SHP77 treated with DMSO at 0.1 percent for 48 hours (cell line): Measurements from ENCODE around the gene E2F7.
A peak's percentile ranks its signal among the peaks of the same experiment; 100 is the strongest.
"Not testable (repeated sequence)": the region's sequence is repeated elsewhere in the genome, so short reads cannot be mapped to it uniquely, and the experiment has no call there.

Experiments used
- DNase-seq: peaks from one replicate; lab custom pipeline; 2025; lab: John Stamatoyannopoulos, UW

The E2F7 gene

DNA sequence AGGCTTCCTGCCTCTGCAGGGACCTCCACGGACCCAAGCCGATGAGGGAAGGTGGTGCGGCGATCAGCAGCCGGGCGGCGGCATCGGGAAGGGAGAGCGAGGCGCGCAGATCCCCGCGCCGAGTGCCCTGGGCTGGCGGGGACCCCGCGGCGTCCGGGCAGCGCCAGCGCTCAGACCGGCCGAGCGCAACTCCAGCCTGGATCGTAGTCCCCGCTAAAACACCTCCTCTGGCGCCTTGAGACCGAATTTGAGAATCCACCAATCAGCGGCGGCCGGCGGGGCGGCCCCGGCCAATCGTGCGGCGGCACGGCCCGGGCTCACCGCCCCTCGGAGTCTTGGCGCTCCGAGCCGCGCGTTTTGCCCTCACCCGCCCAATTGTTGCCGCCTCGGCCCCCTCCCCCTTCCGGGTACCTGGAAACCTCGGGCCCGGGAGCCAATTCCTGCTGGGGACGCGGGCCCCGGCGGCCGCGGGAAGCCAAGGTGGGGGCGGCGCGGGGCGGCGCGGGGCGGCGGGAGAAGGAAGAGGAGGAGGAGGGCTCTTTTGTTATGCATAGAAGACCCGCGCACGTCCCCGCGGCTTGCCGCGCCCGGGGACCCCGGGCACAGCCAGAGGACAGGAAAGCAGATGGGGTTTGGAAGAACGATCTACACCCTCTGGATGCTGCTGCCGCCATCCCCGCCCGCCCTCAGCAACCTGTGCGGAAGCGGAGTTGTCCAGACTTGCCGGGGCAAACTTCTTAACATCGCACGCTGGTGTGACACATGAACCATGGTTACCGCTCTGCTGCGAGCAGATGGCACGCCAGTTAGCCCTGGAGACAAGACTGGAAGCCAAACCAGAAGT, at the start of gene E2F7:
Gene E2F7, minus strand, starts transcription at position 209 of the 844 bp plus-strand sequence. CDS start 934 bp downstream, outside the sequence.
- DNase-seq, result peak; percentile 69

- DNase-seq, result no peak
Measured at GRCh38 chr12:77113971-77114370, 48.6 kb upstream of the E2F7 start.

DNA sequence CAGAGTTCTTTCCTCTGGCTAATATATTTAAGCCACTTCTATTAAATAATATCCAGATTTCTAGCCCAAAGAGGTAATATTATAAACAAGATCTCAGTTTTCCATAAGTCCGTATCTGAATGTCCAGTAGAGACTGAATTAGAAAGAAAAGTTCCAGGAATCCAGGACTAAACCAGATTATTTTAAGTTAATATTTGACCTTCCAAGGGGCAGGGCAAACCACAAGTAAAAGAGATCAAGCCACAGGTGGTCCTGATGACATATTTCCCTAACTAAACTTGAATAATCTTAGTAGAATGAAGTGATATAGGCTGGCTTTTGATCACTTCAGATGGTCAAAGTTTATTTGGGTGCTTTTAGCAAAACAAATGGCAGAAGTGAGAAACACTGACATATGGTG, 43.3 kb upstream of the E2F7 start:
- DNase-seq, result no peak

- DNase-seq, result no peak
Measured at GRCh38 chr12:77107121-77107520, 41.8 kb upstream of the E2F7 start.

GRCh38 chr12:77104792-77105191, 39.4 kb upstream of the E2F7 start:
- DNase-seq, result no peak

- no peak for DNase-seq
Measured at GRCh38 chr12:77104286-77104685, 38.9 kb upstream of the E2F7 start.

- DNase-seq, result no peak
Measured at GRCh38 chr12:77102691-77103090, 37.3 kb upstream of the E2F7 start.

- DNase-seq, result no peak
Measured at GRCh38 chr12:77102123-77102522, 36.8 kb upstream of the E2F7 start.

DNA sequence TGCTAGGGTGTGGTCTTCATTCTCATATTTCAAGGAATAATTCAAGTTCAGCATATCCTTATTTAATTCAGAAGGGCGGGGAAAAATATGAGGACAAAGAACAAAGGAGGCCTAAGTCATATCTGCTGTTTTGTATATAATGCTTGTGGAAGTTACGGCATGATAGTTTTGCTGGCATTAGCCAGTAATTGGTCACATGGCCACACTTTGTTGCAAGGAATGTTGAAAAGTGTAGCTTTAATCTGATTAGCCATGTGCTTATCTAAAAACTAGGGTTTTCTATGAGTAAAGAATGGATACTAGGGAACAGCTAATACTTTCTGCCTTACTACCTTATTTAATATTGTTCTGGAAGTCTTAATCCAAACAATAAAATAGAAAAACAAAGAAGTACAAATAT, 34.4 kb upstream of the E2F7 start:
- DNase-seq, result no peak

DNA sequence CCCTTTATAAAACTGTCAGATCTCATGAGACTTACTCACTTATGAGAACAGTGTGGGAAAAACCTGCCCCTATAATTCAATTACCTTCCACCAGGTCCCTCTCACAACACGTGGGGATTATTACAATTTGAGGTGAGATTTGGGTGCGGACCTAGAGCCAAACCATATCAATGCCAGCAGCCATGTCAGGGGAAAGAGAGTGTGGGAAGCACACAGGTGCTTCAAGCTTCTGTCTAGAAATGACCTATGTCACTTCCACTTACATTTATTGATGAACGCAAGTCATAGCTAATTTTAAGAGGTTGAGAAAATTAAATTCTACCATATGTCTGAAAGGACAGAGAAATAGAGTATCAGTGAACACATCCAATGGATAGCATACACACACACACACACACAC, 32.5 kb upstream of the E2F7 start:
- DNase-seq, result no peak

GRCh38 chr12:77092227-77092626, 26.9 kb upstream of the E2F7 start:
- DNase-seq, result not testable (repeated sequence)

DNA sequence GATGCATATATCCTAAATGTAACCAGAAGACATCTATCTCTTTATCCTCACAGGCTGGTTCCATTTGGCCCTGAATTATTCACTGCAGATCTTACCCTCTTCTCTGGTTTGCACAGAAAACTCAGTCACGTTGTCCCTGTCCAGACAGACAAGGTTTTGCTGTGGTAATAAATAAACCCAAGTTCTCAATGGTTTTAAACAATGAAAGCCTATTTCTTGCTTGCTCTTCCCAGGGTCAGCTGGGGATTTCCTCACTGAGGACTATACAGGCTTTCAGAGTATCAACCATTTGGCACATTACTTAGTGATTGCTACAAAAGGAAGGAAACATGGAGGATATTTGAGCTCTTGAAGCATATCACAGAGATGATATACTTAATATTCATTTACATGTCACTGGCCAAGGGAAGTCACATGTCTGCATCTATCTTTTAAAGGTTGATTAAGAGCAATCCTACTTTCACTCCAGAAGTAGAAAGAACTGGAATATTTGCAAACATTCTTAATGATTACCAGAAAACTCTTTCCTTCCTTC, 24.4 kb upstream of the E2F7 start:
- DNase-seq, result no peak

DNA sequence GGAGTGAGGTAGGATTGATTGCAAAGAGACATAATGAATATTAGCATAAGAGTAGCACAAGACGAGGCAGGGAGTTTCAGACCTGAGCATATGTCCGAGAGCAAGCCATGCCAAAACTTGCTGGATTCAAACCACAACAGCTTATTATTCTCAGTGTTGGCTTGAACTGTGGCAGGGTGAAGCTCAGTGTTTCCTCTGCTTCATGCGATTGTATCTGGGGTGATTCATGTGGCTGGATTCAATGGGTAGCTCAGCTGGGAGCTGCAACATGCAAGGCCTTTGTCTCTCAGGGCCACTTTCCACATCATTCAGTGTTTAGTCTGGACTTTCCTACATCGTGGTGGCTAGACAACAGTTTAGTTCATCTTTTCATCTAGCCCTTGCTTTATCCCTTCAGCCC, 22.1 kb upstream of the E2F7 start:
- no peak for DNase-seq

- no peak for DNase-seq
Measured at GRCh38 chr12:77082021-77082420, 16.7 kb upstream of the E2F7 start.

GRCh38 chr12:77079631-77080030, 14.3 kb upstream of the E2F7 start:
- DNase-seq, result no peak

GRCh38 chr12:77078231-77078630, 12.9 kb upstream of the E2F7 start:
- DNase-seq, result no peak

- DNase-seq, result no peak
Measured at GRCh38 chr12:77076886-77077285, 11.5 kb upstream of the E2F7 start.

- not testable (repeated sequence) for DNase-seq
Measured at GRCh38 chr12:77073894-77074293, 8.5 kb upstream of the E2F7 start.

DNA sequence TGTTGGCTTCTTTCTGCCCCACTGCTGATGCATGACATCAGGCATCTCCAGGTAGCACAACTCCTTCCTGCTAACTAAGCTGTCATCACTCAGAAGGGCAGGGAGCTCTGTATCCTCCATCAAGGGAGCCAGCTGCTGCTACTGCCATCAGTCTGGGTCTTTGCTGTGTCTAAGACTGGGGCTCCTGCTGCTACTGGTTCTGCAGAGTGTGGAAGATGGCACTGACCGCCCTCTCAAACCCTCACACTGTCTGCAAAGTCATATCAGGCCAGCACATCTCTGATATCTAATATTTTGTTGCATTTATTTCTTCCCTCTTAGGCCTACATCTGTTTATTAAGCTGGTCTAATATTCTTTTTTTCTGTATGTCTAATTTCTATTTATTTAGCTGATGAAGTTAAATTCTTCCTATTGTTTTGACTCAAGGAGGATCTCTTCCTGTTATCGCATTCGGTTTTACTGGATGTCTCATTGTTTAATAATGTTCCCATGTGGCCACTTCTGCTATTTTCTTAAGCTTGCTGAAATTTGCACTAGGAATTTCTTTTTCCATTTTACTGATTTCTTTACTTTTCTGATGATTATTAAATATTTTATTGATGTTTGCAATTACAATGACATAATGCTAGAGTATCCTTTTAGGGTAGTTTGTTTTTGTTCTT, 7.6 kb upstream of the E2F7 start:
- no peak for DNase-seq

- no peak for DNase-seq
Measured at GRCh38 chr12:77070800-77071449, 5.6 kb upstream of the E2F7 start.

DNA sequence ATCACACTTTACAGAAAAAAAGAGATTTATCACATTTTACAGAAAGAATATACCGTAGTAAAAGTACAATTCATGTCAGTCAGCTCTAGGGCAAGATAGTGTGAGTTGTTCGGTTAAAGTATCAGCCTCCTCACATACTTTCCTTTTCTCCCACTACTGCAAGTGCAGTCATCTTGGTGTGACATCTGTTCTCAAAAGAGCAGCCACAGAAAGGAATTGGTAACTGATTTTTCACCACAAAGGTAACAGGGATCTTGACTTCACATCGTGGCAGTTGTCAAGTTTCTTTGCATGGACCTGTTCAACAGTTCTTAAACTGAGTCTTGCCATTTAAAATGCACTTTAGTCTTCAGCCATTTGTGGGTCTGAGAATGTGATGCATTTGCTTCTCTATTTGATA, 5.0 kb upstream of the E2F7 start:
- DNase-seq, result no peak

- DNase-seq, result no peak
Measured at GRCh38 chr12:77064896-77065360, 441 bp downstream of the E2F7 start.
